ENCODE results near the gene UBTF.

UBTF gene

DNA sequence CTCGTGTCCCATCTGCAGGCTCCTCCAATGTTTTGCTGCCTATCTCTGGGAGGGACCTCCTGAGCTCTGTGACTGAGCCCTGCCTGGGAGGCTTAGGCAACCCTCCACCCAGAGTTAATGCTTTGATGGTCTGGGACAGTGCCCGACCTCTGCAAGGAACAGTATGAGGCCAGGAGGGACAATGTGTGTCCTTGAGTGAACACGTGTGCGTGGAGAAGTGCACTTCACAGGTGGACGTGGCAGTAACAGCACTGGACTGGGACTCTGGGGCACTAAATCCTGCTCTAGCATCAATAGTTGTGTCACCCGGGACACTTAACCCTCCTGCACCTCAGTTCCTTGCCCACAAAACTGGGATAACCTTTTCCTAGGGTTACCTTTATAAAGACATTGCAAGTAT, 4.6 kb downstream of the UBTF start:
- no peak for DNase-seq (ENCODE audit: low read depth in 2 of 2)

DNA sequence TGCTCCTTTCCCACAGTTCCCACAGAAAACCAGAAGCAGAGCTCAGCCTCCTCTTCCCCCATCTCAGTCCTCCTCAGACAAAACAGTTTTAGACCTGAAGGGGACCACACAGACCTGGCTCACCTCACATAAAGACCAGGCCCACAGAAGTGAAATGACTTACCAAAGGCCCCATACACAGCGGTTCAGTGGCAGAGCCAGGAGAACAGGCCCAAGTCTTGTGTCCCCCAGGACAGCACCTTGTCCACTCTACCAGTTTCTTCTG, 5.3 kb downstream of the UBTF start:
- DNase-seq (ENCODE audit: low read depth in 2 of 2) = no peak

DNA sequence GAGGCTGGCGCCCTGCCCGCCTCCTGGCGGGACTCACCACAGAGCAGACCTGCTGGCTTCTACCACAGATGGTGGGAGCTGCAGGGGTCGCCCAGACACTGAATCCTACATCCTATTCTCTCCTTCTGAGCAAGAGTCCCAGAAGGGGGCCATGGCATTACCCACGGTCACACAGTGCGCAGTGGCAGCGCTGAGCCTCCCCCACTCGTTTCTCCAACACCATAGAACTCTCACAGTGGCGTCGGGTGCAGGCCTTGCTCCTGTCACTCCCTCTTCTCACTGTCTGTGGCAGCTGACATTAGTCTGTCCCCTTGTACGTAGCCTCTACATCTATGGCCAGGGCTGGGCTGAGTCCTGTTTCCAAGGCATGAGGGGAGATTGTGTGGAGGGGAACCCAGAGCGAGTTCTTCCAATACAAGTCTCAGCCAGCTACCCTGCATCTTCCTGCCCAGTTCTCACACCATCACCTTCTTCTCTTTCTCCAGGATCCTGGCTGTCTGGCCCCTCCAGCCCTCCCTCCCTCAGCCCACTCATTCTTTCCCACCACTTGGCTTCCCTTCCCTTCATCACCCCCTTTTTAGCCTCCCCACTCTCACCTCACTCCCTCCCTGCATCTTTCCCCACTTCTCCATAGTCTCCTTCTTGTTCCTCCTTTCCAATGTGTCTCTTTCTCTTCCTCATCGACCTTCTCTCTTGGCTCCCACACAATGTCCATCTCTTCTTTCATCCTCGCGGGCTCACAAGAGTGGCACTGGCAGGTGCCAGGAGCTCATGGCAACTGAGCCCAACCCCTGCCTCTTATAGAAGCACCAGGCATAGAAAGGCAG, 5.9 kb downstream of the UBTF start:
- no peak for DNase-seq (ENCODE audit: low read depth in 2 of 2)

DNA sequence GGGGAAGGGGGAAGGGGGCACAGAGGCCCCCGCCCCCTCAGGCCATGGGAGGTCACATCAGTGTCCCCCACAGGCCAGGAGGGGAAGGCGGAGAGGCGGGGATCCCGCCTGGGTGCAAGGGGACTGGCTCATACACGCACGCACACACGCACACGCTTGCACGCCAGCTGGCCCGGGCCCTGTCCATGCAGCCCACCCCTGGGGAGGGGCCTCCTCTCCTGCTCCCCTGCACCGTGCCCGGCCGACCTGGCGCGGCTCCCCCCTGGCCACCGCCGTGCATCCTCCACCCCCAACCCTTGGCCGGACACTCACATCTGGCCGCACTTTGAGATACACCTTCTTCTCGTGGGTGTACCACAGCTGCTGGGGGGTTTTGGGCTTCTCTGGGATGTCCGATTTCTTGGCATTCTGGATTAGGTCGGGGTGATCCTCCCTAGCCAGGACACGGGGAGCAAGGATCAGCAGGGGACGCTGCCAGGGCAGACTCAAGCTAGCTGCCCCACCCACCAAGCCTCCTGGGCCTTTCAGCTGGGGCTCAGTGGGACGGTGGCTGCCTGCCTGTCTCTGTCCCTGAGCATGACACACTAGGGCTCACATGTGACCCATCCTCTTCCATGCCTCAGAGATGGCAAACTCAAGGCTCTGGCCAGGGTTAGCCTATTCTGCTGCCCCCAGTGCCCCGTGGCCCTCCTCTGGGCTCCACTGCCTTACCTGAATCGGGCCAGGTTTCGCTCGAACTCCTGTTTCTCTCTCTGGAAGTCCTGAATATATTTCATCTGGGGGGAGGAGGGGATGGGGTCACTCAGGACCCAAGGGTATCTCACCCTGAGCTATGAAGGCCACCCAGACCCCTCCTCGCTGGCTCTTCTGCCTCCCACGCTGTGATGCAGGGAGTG, 6.7 kb downstream of the UBTF start:
- DNase-seq (ENCODE audit: low read depth in 2 of 2) = no peak

DNA sequence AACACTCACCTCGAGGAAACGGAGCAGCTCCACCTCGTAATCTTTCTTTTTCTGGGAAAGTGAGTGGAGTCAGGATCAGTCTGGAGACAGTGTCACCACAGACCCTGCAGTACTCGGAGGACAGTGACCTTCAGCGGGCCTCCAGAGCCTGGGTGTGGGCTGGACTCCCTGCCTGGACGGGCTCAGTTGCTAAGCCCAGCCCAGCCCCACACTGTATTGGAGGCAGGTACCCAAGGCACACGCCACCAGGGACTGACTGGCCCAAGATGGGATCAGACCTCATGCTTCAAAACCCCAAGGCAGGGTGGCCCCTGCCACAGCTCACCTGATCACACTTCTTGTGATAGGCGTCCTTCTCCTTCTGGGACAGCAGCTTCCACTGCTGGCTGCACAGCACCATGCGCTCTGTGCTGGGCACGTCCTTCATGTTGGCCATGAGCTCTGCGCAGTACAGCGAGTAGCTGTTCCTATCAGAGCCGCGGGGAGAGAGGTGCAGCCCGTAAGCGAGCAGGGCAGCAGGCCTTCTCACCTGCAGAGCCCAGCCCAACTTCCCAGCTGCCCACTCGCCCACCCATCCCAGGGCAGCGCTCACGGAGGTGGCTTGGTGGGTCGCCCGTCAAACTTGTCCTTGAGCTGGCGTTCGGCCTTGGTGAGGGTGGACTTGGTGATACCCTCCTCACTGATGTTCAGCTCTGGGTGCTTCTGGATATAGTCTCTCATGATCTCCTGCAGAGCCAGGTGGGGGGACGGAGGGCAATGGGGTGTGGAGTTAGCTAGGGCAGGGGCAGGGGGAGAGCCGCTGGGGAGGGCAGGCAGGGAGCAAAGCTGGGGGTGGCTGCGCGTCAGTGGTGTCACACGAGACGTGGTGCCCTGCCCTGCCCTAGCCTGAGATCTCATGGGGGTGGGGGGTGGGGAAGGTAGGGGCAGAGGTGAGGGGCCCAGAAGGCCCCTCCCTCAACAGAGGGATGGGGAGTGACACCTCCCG, 7.9 kb downstream of the UBTF start:
- no peak for DNase-seq (ENCODE audit: low read depth in 2 of 2)

DNA sequence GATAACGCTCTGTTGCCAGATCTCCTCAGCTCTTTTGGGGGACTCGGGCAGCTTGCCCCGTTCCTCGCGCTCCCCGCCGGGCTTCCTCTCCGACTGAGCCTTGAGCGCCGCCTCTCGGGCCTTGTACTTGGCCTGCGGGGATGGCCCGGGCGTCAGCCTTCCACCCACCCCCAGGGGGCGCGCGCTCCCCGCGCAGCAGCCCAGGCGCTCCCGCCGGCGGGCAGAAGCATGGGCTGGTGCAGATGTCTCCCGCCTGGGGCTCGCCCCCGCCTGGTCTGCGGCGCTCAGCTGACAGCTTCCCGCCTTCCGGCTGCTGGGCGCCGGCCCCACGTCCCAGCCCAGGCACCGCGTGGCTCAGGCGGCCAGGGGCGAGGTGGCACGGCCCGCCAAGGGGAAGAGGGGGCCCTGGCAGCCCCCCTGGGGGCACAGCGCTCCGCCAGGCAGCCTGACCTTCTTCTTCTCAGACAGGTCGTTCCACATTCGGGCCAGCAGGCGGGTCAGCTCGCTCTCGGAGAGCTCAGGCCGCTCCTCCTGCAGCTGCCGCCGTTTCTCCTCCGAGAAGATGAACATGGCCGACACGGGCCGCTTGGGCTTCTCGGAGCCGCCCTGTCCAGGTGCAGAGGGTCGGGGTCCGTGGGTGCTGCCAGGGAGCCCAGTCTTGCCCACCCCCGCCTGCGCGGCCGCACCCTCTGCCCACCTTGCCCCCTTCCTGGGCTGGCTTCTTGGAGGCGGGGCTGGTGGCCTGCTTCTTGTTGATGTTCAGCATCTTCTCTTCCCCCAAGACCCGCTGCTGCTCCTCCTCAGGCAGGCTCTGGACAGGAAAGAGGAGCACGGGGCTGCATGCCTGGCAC, 8.9 kb downstream of the UBTF start:
- peak; percentile 81 to 87 for DNase-seq (ENCODE audit: low read depth in 2 of 2)

DNA sequence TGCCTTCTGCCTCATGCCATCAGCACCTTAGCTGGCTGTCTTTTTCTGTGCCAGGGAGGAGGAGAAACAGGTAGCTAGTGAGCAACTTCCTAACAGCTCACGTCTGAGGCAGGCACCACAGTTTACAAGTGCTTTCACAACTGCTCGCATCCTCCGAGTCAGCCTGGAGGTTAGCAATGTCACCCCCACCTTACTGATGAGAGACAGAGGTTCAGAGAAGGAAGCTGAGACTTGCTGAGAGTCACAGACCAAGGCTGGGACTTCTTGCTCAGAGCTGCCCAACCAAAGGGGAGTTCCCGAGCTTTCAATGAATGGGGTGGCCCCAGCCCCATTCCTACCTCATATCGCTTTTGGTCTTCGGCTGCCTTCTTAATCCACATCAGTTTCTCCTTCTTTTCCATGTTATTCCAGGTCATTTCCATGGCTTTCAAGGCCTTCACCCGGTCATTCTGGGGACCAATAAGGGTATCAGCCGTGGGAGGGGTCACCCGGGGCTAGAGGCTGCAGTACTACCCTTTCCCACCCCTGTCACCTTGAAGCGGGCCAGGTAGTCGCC, 9.6 kb downstream of the UBTF start:
- no peak for DNase-seq (ENCODE audit: low read depth in 2 of 2)

DNA sequence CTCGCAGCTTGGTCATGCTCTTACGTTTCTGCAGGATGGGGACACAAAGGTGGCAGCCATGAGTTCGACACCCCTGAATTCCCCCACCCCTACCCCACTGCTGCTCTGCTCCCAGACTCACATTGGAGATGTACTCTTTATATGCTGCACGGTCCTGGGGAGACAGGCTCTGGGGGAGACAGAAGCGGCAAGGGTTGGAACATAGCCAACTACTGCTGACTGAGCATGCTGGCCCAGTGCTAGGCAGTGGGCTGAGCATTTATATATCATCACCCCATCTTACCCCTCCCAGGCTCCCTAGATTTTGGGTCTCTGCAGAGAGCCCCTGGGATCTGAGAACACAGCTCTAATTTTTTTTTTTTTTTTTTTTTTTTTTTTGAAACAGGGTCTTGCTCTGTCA, 11.7 kb downstream of the UBTF start:
- no peak for DNase-seq (ENCODE audit: low read depth in 2 of 2)

DNA sequence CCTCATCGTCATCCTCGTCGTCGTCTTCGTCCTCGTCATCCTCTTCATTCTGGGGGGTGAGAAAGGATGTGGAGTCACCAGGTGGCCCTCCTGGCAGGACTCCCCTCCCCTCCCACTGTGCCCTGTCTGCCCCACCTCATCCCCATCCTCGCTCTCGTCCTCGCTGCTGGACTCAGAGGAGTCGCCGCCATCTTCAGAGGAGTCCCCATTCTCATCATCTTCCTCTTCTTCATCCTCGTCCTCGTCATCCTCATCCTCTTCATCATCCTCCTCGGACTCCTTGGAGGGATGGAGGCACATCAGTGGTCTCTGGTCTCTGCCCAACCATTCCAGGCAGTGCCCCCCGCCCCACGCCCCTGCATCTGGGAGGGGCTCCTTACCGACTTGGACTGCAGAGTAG, 12.2 kb downstream of the UBTF start:
- no peak for DNase-seq (ENCODE audit: low read depth in 2 of 2)

DNA sequence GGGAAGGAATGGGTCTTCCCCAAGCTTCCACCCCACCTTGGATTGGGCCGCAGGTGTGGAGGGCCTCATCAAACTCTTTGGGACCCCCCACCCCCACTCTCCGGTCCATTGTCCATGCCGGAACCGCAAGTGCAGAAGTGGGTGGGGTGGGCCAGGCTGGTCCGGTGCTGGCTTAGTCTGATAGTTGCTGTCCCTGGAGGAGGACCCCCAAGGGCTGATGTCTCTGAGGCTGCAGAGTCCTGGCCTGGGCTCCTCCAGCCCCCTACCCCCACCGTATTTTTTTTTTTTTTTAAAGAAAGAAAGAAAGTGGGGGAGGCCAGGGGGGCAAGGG, 12.7 kb downstream of the UBTF start:
- DNase-seq (ENCODE audit: low read depth in 2 of 2) = no peak

DNA sequence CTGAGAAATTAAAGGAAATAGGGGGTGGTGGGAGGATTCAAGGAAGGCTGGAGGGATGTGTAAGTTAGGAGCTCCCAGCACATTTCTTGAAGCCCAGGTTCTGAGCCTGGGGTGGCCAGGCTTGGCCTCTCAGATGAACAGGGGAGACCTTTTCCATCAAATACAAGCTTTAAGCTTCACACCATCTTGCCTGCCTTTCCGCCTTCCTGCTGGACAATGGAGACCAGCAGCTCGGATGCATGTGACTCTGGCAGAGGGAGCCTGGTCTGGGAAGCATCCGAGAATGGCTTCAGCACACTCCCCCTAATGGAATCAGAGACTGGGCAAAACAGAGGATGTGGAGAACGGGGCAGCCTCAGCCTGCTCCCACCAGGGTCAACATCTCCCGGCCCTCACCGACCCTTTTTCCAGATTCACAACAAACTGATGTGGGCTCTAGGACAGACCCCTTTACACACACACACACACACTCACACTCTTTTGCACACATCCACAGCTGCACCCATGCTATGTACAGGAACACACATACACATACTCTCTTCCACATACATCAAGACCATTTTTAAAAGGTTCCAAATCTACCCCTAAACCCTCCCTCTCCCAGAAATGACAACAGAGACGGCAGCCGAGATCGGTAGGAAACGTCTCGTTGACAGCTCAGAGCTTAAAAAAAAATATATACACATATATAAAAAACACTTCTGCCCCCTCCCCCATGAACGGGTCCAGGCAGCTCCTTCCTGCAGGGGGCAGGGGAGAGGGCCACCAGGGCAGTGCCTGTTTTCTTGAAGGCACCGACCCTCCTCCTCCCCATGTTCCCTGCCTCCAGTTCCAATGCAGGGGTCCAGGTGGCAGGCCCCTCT, 13.3 kb downstream of the UBTF start:
- no peak for DNase-seq (ENCODE audit: low read depth in 2 of 2)

DNA sequence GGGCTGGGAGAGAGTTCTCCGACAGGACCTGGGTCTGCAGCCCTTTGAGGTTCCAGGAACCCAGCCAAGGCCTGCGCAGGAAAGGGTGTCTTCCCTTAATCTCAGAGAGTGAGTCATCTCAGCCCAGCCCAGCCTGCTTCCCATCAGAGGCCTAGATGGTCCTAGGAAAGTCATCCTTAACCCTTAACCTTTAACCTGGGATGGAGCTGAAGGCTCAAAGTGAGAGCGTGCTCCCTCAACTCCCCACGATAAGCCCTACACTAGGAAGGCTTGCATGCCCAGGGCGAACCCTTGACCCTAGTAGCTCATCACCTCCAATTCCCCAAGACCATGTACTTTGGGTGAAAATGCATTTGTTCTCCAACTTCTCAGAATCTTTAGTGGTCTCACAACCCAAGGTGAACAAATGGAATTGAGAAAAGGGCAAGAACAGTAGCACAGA, 15.0 kb downstream of the UBTF start:
- no peak for DNase-seq (ENCODE audit: low read depth in 2 of 2)

DNA sequence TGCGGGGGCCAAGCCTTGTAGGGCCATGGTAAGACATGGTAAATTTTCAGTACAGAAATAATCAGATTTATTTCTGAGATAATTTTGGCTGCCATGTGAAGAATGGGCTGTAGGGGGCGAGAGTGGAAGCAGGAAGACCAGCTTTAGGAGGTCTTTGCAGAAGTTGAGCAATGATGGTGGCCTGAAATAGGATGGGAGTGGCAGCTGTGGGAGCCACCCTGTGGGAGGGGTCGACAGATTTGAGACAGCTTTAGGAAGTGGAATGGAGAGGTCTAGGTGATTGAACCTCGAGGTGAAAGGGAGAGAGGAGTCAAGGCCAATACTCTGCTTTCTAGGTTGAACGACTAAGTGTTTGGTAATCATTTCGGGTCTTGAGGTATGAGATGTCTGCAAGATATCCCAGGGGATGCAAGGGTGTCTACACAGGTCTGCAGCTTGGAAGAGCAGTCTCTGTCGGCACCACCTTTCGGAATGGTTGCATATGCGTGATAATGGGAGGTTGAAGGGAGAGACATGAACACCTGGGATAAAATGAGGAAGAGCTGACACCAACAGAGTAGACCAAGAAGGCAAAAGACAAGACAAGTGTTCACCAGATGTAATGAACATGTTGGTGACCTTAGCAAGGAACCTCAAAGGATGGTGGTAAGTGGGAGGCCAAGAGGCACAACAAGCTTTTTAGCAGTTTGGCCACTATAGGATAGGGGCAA, 15.6 kb downstream of the UBTF start:
- DNase-seq (ENCODE audit: low read depth in 2 of 2) = no peak

DNA sequence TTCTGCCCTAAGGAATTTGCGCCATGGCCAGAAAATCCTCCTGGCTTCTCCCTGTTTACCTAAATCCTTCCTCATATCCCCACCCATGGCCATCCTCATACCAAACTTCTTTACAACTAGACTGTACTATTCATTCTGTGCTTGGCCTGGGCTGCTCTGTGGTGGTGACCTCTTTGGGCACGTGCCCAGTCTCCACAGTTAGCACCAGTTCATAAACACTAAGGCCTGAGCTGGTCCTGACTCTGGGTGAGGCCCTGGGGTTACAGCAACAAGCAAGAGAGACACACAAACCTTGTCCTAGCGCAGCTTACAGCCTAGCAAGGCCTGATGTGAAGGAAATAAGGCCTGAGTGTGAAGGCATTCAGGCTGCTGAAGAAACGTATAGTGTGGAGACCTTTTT, 16.7 kb downstream of the UBTF start:
- no peak for DNase-seq (ENCODE audit: low read depth in 2 of 2)

DNA sequence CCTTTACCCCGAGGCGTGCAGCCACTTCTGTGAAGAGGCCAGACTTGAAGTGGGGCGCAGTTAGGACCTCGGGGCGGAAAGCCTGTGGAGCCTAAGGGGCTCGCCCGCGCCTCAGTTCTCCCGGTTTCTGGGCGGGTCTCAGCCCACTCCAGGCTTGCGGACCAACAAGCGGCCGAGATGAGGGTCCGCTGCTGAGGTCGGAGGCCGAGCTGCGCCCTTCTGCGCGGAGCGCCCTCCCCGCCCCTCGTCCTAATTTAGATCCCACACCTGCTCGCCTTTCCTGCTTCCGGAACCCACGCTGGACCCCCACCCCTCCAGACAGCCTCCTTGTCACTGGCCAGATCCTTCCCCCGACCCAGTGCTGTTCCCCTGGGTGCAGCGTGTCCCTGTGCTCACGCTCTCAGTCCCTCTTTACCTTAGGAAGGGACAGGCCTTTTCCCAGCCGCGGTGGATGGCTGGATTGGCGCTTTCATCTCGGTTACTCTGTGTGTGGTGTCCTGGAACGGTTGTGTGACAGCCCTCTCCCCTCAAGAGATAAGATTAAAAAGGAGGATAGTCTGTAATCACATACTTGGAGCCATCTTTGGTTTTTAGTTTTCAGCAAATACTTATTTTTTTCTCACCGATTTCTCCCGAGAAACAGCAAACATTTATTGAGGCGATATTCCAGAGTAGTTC, 18.9 kb downstream of the UBTF start:
- no peak for DNase-seq (ENCODE audit: low read depth in 2 of 2)

DNA sequence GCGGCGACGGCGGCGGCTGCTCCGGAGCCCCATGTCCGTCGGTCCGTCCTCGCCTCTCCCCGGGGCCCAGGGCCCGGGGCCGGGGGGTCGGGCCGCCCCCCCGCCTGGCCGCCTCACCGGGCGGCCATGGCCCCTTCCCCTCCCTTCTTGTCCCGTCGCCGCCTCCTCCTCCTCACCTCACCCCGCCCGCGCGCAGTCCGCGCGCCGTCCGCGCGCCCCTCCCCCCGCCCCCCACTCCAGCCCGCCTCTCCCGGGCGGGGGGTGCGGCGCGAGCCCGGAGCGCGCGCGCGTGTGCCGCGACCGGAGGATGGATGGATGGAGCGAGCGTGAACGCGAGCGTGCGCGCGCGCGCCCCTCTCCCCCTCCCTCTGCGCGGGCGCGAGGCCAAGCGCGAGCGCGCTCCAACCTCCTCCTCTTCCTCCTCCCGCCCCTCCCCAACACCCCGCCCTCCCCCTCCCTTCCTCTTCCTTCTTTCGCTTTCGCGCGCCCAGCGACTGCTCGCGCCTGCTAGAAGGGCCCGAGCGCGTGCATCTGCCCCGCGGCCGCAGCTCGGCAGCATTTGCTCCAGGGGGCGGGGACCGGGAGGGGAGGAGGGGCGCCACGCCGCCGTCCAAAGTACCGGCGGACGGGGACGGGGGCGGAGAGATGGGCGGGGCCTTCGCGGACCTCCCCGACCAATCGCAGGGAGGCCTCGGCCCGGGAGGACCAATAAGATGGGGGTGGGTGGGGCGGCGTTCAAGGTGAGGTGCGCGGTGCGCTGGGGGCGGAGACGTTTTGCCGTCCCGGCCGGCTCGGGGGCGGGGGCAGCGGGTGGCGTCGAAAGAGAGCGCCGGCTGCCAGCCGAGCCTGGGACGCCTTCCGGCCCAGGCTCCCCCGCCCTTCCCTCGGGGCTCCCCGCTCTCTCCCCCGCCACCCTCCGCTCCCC, 19.7 kb downstream of the UBTF start, which contains the start of gene ATXN7L3:
Gene ATXN7L3, minus strand, starts transcription at position 332 of the 925 bp plus-strand sequence. CDS start 1,814 bp downstream, outside the sequence.
- DNase-seq (ENCODE audit: low read depth in 2 of 2) = peak; percentile 100

Data from stimulated activated CD8-positive, alpha-beta memory T cell treated with anti-CD3 and anti-CD28 coated beads, Interleukin-2, amount 100 ng/mL, for 1 hour (primary cell).